ENCODE results near the gene MRPL38. TPM values are rescaled to one million over a fixed set of nuclear protein-coding genes. Genes with fewer than 3 reads are reported as not detected.

The MRPL38 gene
- polyA plus RNA-seq, 2 of the 4 experiments (the other 2 are of a cell fraction) = 53.5 to 102 TPM

- peak within 1 kb of the TSS; percentile 85 for H3K4me3 ChIP-seq
- DNase-seq (ENCODE audit: low read depth in 1 of 2, low spot score in 1 of 2) (peak; percentile 75 to 83), ATAC-seq (peak; percentile 50 to 52), FAIRE-seq (no peak)
- ChIA-PET POLR2A (interaction anchor here (0.7 to 4.9 kb wide), 8 partner anchors 10 to 114 kb away, joined by 3 to 52 read pairs (median 14); partner anchors contain the start of genes GALK1, MRPL38, TRIM65 and WBP2), CTCF (interaction anchor here (0.6 to 22.8 kb wide), 37 partner anchors 11 to 198 kb away, joined by 3 to 513 read pairs (median 6); partner anchors contain the start of genes GALK1, MRPL38, TRIM65 and UNK)
- H3K9me3 ChIP-seq = no peaks in the 10 kb centered on the region
- WGBS (ENCODE audit: missing lambda C conversion rate) = 4% methylated on average over 27 of the region's 87 CpGs
- TF ChIP-seq MAFK (IDR thresholded peaks at IDR 0.05; ENCODE audit: partially characterized antibody) = peak; percentile 71
- TF ChIP-seq PHF8 (IDR thresholded peaks at IDR 0.05; ENCODE audit: borderline replicate concordance, low read depth) = 0 out of 2 replicates have a peak, but pooled peaks have one; percentile 19
- no peak for TF ChIP-seq FOSL2 (IDR thresholded peaks at IDR 0.05)
- TF ChIP-seq FOSL2 (CRISPR knock-in tag; IDR thresholded peaks at IDR 0.05) = no peak
- 0 out of 2 replicates have a peak, but pooled peaks have one; percentile 20 for TF ChIP-seq GATA3 (IDR thresholded peaks at IDR 0.05; ENCODE audit: borderline replicate concordance)
- TF ChIP-seq PBX3 (IDR thresholded peaks at IDR 0.05) = 0 out of 2 replicates have a peak, but pooled peaks have one; percentile 24
- peak; percentile 73; the same call in 1 of the 2 replicates for TF ChIP-seq TFCP2L1 (CRISPR knock-in tag; IDR thresholded peaks at IDR 0.05)
- no peak; the same call in 1 of the 2 replicates for TF ChIP-seq HOXB5 (CRISPR knock-in tag; IDR thresholded peaks at IDR 0.05)
- TF ChIP-seq CHD2 (IDR thresholded peaks at IDR 0.05; ENCODE audit: low read length, partially characterized antibody) = peak; percentile 54
- TF ChIP-seq JUN (IDR thresholded peaks at IDR 0.05) = peak; percentile 19 to 87; a peak in 3 of 5 replicates
- no peak for TF ChIP-seq RARB (CRISPR knock-in tag; IDR thresholded peaks at IDR 0.05)
- TF ChIP-seq E2F6 (IDR thresholded peaks at IDR 0.05; ENCODE audit: borderline replicate concordance, low read depth) = peak; percentile 58; the same call in 1 of the 2 replicates
- TF ChIP-seq BCL3 (IDR thresholded peaks at IDR 0.05) = peak; percentile 58; the same call in 1 of the 3 replicates
- no peak for TF ChIP-seq TP53 (CRISPR knock-in tag; IDR thresholded peaks at IDR 0.05)
- TF ChIP-seq HOXB13 (CRISPR knock-in tag; IDR thresholded peaks at IDR 0.05; ENCODE audit: low read depth) = no peak
- TF ChIP-seq JUNB (IDR thresholded peaks at IDR 0.05) = no peak
- TF ChIP-seq MAX (IDR thresholded peaks at IDR 0.05) = peak; percentile 86
- TF ChIP-seq CTCF (IDR thresholded peaks at IDR 0.05) = peak; percentile 15; the same call in 2 of the 3 replicates
- TF ChIP-seq ZFP36 (IDR thresholded peaks at IDR 0.05; ENCODE audit: borderline replicate concordance, partially characterized antibody) = no peak
- no peak for TF ChIP-seq EHMT2 (IDR thresholded peaks at IDR 0.05; ENCODE audit: low read depth)
- TF ChIP-seq POLR2A (IDR thresholded peaks at IDR 0.05; ENCODE audit: low read length) = peak; percentile 74
- TF ChIP-seq ELK1 (IDR thresholded peaks at IDR 0.05; ENCODE audit: low read depth, low read length) = no peak
- no peak for TF ChIP-seq REST (IDR thresholded peaks at IDR 0.05)
- peaks cover 30% of the 10 kb centered on the region for H3K4me1 ChIP-seq
- peak within 1 kb of the TSS; percentile 93 for H3K4me2 ChIP-seq
- H3K27ac ChIP-seq = peak within 1 kb of the TSS; percentile 92 to 94
Observed at GRCh38 chr17:75878174-75878998, 26.3 kb downstream of the MRPL38 start, which contains the start of gene TRIM47. Gene TRIM47, minus strand, starts transcription at chr17:75878581. Its CDS starts 33 bp downstream, at chr17:75878548.

All from A549 (cell line).